ENCODE measurements around the gene YES1. TPM values are rescaled to one million over a fixed set of nuclear protein-coding genes. Genes with fewer than 3 reads are reported as not detected.

Gene YES1
- total RNA-seq, 2 experiments from 2014 or later: not detected

GRCh38 chr18:827093-827677, 15.1 kb upstream of the YES1 start:
- CTCF ChIA-PET (ENCODE audit: unreplicated experiment): no interaction called here
- POLR2A ChIA-PET: no interaction called here
- no peak overlapping the region for H2AFZ ChIP-seq (ENCODE audit: low read length)
- BruUV-seq (replicated peaks): no TSS peak
- intact Hi-C loops (cut with micrococcal nuclease; ENCODE audit: unreplicated experiment): no loop called here
- no peak overlapping the region for H3K27ac ChIP-seq (ENCODE audit: low read depth, low read length, poor library complexity, severe bottlenecking)
- TF ChIP-seq EZH2phosphoT487 (IDR thresholded peaks at IDR 0.05; ENCODE audit: borderline replicate concordance, low read depth, low read length) (no peak), CTCF (conservative IDR thresholded peaks at IDR 0.05; ENCODE audit: low read length) (no peak)
- no peaks in the 10 kb centered on the region for H3K9me2 ChIP-seq (ENCODE audit: insufficient read depth, low read length)
- H3K79me2 ChIP-seq (ENCODE audit: insufficient read depth, low read depth, low read length): no peaks in the 10 kb centered on the region
- peaks cover 6% of the 10 kb centered on the region for H3K4me1 ChIP-seq (ENCODE audit: insufficient read depth, low read length, poor library complexity, severe bottlenecking)
- H3K9me3 ChIP-seq (ENCODE audit: low read length): no peaks in the 10 kb centered on the region
- H3K36me3 ChIP-seq (ENCODE audit: insufficient read depth, low read length): no peaks in the 10 kb centered on the region
- no peak overlapping the region for H3K4me2 ChIP-seq (ENCODE audit: low read length)
- no peaks in the 10 kb centered on the region for H4K20me1 ChIP-seq (ENCODE audit: insufficient read depth, low read length)
- no peak overlapping the region for H3K4me3 ChIP-seq (ENCODE audit: low read depth, low read length, poor library complexity, severe bottlenecking)
- DNase-seq (ENCODE audit: low spot score): no peak

GRCh38 chr18:825891-826585, 14.0 kb upstream of the YES1 start:
- Histone ChIP-seq H3K9me3 (ENCODE audit: low read length) (no peaks in the 10 kb centered on the region), H3K4me3 (ENCODE audit: low read depth, low read length, poor library complexity, severe bottlenecking) (no peak overlapping the region), H3K36me3 (ENCODE audit: insufficient read depth, low read length) (no peaks in the 10 kb centered on the region), H3K79me2 (ENCODE audit: insufficient read depth, low read depth, low read length) (no peaks in the 10 kb centered on the region), H3K4me1 (ENCODE audit: insufficient read depth, low read length, poor library complexity, severe bottlenecking) (peaks cover 6% of the 10 kb centered on the region), H2AFZ (ENCODE audit: low read length) (no peak overlapping the region), H3K27ac (ENCODE audit: low read depth, low read length, poor library complexity, severe bottlenecking) (no peak overlapping the region), H4K20me1 (ENCODE audit: insufficient read depth, low read length) (no peaks in the 10 kb centered on the region), H3K4me2 (ENCODE audit: low read length) (no peak overlapping the region), H3K9me2 (ENCODE audit: insufficient read depth, low read length) (no peaks in the 10 kb centered on the region)
- BruUV-seq (replicated peaks): no TSS peak
- CTCF ChIA-PET (ENCODE audit: unreplicated experiment): no interaction called here
- TF ChIP-seq CTCF (conservative IDR thresholded peaks at IDR 0.05; ENCODE audit: low read length): no peak
- TF ChIP-seq EZH2phosphoT487 (IDR thresholded peaks at IDR 0.05; ENCODE audit: borderline replicate concordance, low read depth, low read length): no peak
- no peak for DNase-seq (ENCODE audit: low spot score)
- POLR2A ChIA-PET: no interaction called here
- intact Hi-C loops (cut with micrococcal nuclease; ENCODE audit: unreplicated experiment): no loop called here

GRCh38 chr18:824179-824578, 12.1 kb upstream of the YES1 start:
- Histone ChIP-seq H3K4me3 (ENCODE audit: low read depth, low read length, poor library complexity, severe bottlenecking) (no peak overlapping the region), H3K9me2 (ENCODE audit: insufficient read depth, low read length) (no peaks in the 10 kb centered on the region), H4K20me1 (ENCODE audit: insufficient read depth, low read length) (no peaks in the 10 kb centered on the region), H3K9me3 (ENCODE audit: low read length) (no peaks in the 10 kb centered on the region), H3K4me1 (ENCODE audit: insufficient read depth, low read length, poor library complexity, severe bottlenecking) (no peaks in the 10 kb centered on the region), H3K27ac (ENCODE audit: low read depth, low read length, poor library complexity, severe bottlenecking) (no peak overlapping the region), H2AFZ (ENCODE audit: low read length) (no peak overlapping the region), H3K4me2 (ENCODE audit: low read length) (no peak overlapping the region), H3K36me3 (ENCODE audit: insufficient read depth, low read length) (no peaks in the 10 kb centered on the region), H3K79me2 (ENCODE audit: insufficient read depth, low read depth, low read length) (no peaks in the 10 kb centered on the region)
- ChIA-PET POLR2A (interaction anchor here (0.5 to 1.1 kb wide), 2 partner anchors 15 to 16 kb away, joined by 3 read pairs; no protein-coding TSS in a partner anchor), CTCF (ENCODE audit: unreplicated experiment) (no interaction called here)
- BruUV-seq (replicated peaks): no TSS peak
- no peak for TF ChIP-seq EZH2phosphoT487 (IDR thresholded peaks at IDR 0.05; ENCODE audit: borderline replicate concordance, low read depth, low read length)
- no peak for TF ChIP-seq CTCF (conservative IDR thresholded peaks at IDR 0.05; ENCODE audit: low read length)
- no peak for DNase-seq (ENCODE audit: low spot score)
- intact Hi-C loops (cut with micrococcal nuclease; ENCODE audit: unreplicated experiment): no loop called here

Data from OCI-LY7 (cell line).